Hematopoietic multipotent progenitor cell treated with erythropoietin and hydrocortisone succinate and interleukin-3 and kit ligand, for 6 days (in vitro differentiated cells): ENCODE measurements around the gene PRIM1.
"Not testable (repeated sequence)": the region's sequence is repeated elsewhere in the genome, so short reads cannot be mapped to it uniquely, and the experiment has no call there.

ENCODE experiments used
- DNase-seq: peaks from one replicate; pipeline ENCODE4 v3.0.0-alpha.2; 2015

Gene PRIM1

GRCh38 chr12:56716933-56717880 lies 34.9 kb downstream of the PRIM1 start:
- DNase-seq = no peak

- no peak for DNase-seq
Measured at GRCh38 chr12:56716458-56716857, 35.7 kb downstream of the PRIM1 start.

GRCh38 chr12:56715798-56716197 lies 36.3 kb downstream of the PRIM1 start:
- no peak for DNase-seq

DNA sequence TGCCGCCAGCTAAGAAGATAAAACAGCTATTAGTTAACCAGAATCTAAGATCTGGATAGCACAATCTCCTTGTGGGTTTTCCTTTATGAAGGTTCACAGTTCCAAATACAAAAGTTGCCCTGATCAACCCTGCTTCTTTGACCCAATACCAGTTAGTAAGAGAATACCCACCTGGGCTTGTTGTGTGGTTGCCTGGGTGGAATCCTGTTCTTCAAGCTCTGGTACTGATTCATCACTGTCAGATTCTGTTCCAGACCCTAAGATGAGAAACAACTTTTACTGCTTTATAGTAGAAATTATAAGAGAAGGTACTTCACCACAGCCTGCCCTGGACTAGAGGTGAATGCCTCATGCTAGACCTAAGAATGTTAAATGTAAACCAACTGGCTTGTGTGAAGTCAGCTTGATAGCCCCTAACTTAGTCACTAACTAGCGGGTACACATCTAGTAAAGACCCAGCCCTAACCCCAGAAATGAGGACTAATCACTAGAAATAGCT lies 37.6 kb downstream of the PRIM1 start:
- no peak for DNase-seq

- no peak for DNase-seq
Measured at GRCh38 chr12:56713345-56713744, 38.8 kb downstream of the PRIM1 start.

- DNase-seq = no peak
Measured at GRCh38 chr12:56709759-56710376, 42.3 kb downstream of the PRIM1 start.

DNA sequence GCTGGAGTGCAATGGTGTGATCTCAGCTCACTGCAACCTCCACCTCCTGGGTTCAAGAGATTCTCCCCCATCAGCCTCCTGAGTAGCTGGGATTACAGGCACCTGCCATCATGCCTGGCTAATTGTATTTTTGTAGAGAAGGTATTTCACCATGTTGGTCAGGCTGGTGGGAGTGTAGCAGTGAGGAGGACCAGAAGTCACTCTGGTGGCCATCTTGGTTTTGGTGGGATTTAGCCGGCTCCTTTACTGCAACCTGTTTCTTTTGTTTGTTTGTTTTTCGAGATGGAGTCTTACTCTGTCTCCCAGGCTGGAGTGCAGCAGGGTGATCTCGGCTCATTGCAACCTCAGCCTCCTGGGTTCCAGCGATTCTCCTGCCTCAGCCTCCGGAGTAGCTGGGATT lies 47.6 kb downstream of the PRIM1 start:
- DNase-seq = not testable (repeated sequence)

DNA sequence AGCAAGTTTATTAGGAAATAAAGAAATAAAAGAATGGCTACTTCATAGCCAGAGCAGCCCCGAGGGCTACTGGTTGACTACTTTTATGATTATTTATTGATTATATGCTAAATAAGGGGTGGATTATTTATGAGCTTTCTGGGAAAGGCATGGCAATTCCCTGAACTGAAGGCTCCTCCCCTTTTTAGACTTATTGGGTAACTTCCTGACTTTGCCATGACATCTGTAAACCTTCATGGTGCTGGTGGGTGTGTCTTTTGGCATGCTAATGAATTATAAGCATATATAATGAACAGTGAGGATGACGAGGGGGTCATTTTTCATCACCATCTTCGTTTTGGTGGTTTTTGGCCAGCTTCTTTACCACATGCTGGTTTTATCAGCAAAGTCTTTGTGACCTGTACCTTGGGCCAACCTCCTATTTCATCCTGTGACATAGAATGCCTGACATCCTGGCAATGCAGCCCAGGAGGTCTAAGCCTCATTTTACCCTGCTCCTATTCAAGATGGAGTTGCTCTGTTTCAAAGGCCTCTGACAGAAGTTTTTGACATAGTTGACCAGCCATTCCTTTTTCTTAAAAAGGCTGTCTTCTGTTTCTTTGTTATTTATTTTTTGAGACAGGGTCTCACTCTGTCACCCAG lies 53.0 kb downstream of the PRIM1 start:
- peak; percentile 72 for DNase-seq

DNA sequence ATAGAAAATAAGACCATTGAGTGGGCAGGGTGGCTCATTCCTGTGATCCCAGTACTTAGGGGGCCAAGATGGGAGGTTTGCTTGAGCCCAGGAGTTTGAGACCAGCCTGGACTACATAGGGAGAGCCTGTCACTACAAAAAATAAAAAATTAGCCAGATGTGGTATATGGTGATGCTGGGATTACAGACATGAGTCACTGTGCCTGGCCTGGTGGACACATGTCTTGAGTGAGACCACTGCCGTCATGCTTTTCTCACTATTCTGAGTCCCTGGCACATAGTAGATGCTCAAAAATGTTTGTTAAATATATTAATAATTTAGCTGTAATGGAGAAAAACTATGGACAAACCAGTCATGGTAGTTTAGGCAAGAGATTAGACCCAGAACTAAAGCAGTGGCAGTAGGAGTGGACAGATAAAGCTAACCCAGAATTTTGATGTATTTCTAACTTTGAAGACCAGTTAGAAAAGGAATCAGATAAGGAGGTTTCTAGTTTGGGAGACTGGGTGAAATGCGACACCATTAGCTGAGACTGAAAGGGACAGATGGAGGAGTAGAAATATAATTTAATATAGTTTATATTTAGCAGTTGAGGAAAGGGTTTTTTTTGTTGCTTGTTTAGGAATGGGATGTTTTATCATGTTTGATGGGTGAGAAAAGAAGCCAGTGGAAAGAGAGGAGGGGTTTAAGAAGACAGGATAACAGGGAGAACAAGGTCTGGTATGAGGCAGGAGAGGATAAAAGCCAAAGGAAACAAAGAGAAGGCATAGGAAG lies 56.6 kb downstream of the PRIM1 start:
- DNase-seq = peak; percentile 49

DNA sequence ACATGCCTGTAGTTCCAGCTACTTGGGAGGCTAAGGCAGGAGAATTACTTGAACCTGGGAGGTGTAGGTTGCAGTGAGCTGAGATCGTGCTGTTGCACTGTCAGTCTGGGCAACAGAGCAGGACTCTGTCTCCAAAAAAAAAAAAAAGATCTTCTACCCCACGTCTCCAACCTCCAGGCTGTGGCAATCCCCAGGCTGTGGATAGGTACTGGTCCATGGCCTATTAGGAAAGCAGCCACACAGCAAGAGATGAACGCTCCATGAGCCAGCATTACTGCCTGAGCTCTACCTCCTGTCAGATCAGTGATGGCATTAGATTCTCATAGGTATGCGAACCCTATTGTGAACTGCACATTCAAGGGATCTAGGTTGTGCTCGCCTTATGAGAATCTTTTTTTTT lies 58.0 kb downstream of the PRIM1 start:
- DNase-seq = no peak

DNA sequence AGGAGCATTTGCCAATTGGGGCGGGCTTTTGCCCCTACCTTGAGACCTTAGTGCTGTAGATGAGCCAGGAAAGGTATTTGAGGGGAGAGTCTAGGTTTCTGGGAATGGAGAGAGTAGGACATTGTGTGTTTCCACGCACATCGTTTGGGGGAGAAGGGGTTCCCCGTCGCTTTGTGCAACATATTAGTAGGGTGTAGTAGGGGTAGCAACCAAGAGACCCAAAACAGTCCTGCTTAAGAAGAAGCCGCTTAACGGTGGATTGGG lies 63.3 kb downstream of the PRIM1 start:
- no peak for DNase-seq

GRCh38 chr12:56688129-56688845 lies 63.8 kb downstream of the PRIM1 start, which contains the start of gene PTGES3:
PTGES3 (minus strand) TSS chr12:56688284; CDS start chr12:56687999, 285 bp downstream.
- DNase-seq = peak; percentile 99

- peak; percentile 69 for DNase-seq
Measured at GRCh38 chr12:56687223-56688128, 64.6 kb downstream of the PRIM1 start.

GRCh38 chr12:56684745-56685359 lies 67.3 kb downstream of the PRIM1 start:
- no peak for DNase-seq

- DNase-seq = no peak
Measured at GRCh38 chr12:56682323-56682722, 69.8 kb downstream of the PRIM1 start.
